Testis (tissue), 2 donors: Measurements from ENCODE around the gene ZNF283.

Experiments used
- CTCF ChIP-seq, 3 experiments: fragments of 450-650 bp in 2 of 3; fragments of 200-600 bp in 1 of 3; sonication (generic) in 1 of 3; IDR thresholded peaks; one replicate each; pipeline ENCODE4 v1.5.1; 2016 to 2019; ENCODE audit warnings: antibody characterized with exemption in 3 of 3, mild to moderate bottlenecking in 2 of 3, moderate library complexity in 1 of 3
- POLR2A ChIP-seq: fragments of 450-650 bp; IDR thresholded peaks from one replicate; pipeline ENCODE4 v1.6.1; 2017; ENCODE audit warnings: antibody characterized with exemption, mild to moderate bottlenecking, moderate library complexity

GRCh38 chr19:43779147-43779819 lies 47.8 kb upstream of the ZNF283 start:
- no peak for TF ChIP-seq POLR2A
- no peak for TF ChIP-seq CTCF (IDR thresholded peaks at IDR 0.05)
